ENCODE data around the gene MAST4.

MAST4 gene

DNA sequence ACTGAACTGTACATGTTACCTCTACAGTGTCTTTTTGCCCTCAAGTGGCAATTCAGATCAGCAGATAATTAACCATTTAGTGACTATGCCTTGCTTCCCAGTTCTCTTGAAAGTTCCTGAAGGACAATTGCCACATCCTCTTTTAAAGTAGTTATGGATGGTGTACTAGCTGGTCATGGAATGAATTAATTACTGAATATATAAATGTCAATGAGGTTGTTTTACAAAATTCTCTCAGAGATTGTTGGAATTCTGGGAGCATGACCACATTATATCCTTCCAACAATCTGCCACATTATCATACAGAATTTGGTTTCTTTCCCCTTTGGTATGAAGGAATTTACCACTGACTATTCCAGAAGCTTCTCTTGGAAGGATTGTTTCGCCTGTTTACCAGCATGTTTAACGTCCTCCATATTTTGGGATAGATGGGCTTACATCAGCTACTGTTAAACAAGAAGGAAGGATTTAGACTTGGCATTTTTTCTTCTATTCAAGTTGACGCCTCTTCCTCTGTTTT, 424.0 kb downstream of the MAST4 start:
- no peak for DNase-seq (ENCODE audit: low spot score)

DNA sequence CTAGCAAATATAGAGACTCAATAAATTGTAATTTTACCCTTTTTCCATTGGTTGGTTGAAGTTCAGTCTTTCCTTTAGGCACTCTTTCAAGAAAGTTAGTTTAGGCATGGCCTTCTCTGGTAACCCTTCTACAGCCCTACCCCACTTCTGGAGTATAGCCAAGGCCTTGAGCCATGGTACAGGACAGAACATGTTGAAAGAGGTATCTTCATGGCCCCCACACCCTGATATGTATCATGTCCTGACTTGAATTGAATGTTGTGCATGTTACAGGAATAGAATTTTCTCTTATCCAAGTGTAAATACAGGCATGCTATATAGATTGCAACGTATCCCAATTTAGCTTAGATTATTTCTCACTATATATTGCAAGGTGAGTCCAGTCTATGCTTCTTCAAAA, 424.8 kb downstream of the MAST4 start:
- DNase-seq (ENCODE audit: low spot score): no peak

DNA sequence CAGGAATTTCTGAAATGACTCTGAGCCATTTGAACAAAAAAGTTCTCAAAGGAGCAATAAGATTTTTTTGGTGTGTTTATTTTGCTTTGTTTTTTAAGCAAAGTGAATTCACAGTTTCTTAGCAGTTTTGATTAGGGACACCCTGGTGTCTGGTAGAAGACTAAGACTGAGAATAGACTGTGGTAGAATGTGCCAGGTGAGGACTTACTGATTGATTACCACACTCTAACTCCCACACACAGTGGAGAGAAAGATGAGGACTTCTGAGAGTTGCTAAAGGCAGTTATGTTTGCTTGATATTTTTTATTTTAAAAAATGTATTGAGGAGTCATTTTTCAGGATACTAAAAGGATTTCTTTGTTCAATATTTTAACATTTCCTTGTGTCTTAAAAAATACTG, 425.3 kb downstream of the MAST4 start:
- no peak for DNase-seq (ENCODE audit: low spot score)

DNA sequence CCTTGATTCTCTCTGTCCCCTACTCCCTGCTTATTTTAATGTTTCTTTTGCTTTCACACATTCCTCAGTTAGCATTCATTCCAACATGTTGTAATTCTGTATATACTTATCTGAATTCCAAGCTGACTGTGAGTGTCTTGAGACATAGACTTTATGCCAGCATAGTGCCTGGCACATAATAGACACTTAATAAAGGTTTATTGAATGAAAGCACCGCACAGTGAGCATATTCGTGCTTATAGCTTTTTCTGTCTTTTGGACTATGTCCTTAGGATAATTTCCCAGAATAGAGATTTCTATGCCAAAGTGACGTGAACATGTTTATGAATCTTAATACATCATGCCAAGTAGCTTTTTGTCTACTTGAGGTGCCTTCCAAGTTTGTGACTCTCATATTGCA, 425.8 kb downstream of the MAST4 start:
- DNase-seq (ENCODE audit: low spot score): no peak

DNA sequence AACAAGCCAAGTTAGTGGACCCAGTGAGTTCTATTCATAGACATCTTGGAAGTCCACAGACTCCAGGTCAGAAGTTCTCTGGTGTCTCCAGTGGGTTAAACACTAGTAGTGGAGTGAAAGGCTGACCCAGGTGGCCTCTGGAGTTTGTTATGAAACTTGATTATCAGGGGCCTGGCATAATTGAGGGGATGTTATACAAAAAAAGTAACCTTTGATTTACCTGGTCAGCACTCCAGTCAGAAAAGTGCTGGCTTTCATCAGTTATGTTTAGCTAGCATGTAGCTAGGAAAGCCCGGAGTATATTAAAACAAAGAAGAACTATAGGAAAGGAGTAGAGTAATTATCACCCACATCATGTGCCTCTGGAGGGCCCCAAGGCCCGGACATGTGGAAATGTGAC, 429.3 kb downstream of the MAST4 start:
- DNase-seq (ENCODE audit: low spot score): no peak

DNA sequence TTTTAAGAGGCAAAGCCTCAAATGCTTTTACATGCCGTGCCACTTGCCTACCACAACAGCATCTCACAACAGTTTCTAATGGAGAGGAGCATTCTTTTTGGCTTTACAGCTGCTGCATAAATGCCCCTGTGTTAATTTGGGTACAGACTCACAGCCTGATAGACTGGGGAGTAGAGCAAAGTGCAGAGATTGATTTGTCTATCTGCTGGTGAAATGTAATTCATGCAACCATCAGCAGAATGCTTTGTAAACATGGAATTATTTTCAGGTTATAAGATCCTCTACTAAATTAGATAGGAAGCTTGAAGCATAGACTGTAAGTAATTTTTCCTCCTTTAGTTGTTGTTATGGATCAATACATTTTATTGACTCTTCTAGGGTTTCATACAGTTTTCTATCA, 430.1 kb downstream of the MAST4 start:
- DNase-seq (ENCODE audit: low spot score): no peak

DNA sequence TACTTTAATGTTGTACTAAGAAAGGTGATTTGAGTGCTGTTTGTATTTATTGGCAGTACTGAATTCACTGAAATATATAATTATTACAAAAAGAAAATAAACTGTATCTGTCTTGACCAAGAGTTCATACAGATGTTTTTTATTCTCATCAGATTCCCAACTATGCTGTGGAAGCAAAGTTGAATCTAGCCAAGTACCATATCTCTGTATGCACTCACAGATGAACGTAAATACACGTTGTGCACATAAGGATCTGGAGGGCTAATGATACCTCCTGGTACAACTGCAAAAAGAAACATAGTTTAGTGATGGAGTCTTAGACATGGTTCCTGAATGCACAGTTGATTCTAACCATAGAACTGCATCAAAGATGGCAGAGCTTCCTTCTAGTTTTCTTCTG, 431.0 kb downstream of the MAST4 start:
- no peak for DNase-seq (ENCODE audit: low spot score)

DNA sequence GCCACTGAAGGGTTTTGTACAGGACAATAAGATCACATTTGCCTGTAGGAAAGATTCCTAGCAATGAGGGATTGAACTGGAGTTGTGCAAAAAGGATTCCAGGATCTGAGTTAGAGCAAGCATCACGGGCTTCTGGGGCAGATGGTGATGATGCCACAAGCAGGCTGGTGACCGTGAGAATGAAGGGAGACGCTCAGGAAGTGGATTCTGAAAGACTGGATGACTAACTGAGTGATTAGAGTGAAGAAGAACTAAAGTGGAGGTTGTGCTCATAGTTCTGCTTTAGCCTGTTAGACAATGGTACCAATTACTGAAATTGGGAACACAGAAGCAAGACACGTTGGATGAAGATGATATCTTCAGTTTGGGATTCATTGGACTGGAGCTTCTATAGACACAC, 432.2 kb downstream of the MAST4 start:
- DNase-seq (ENCODE audit: low spot score): no peak

DNA sequence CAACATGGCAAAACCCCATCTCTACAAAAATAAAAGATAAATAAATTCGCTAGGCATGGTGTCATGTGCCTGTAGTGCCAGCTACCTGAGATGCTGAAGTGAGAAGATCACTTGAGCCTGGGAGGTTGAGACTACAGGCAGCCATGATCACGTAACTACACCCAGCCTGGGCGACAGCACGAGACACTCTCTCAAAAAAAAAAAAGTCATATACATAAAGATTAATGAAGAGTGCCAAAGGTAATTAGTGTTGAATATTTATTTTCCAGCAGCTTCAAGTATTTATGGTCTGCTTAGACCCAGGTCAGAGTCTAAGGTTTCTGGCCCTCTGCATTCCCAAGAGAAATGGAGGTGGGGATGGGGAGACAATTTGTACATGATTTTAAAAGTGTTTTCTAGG, 432.7 kb downstream of the MAST4 start:
- DNase-seq (ENCODE audit: low spot score): no peak

DNA sequence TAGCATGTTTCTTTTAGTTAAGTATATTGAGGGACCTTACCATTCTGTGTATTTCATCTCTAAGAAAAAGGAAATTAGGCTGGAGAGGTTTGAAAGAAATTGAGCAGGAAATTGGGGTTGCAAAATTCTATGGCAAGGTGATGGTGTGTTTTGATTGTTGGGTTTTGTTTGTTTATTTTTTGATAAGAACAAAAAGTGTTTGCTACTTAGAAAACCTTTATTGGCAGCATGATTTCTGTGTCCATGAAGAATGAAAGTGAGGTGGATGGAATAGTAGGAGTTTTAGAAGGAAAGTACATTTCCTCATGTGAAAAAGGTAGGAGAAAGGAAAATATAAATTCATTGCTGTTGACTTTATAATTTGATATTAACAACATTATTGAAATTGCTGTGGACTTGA, 433.3 kb downstream of the MAST4 start:
- DNase-seq (ENCODE audit: low spot score): no peak

DNA sequence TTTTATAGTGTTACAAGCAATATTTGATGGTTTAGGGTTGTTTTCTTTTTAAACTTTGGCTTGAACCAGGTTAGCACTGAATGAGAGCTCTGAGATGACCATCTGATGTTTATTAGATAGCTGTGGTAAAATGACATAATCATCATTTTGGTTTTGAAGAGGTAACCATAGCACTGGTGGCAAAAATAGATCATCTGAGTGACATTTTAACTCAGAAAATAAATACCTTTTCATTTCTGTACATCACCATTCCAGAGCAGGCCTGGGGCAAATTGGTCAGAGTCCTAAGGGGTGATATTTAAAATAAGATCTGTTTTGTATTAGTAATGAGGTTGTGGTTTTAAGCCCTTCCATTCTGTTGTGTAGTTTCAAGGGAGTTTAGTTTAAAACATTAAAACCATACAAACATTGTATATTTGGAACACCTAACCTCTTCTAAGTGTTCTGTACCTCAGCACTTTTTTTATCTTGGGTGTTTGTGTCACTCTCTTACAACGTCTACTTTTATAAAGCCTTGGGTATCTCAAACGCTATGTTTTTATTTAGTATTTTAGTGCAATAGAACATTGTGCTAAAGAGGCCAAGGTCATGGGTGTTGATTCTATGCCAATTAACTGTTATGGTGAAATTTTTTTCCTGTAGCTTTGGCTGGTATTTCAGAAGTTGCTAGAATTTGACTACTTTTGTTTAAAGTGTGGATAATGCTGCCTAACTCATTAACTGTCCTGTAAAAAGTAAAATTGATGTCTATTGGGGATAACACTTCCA, 434.3 kb downstream of the MAST4 start:
- peak; percentile 31 for DNase-seq (ENCODE audit: low spot score)

DNA sequence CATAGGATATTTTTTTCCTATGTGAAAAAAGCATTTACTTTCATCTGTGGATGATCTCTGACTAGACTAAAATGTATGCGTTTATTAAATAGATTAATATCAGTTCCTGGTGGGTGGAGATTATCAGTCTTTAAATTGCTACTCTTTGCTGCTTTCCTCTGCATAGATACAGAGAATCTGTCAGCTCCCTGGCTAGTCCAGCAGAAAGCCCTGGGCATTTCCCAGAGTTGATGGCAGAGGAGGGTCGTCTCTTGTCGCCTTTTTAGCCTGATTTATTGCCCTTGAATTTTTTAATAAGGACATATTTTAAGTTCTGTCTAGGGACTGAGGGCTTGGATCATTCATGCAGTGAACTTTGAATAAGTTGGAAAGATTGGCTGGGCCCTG, 434.9 kb downstream of the MAST4 start:
- DNase-seq (ENCODE audit: low spot score): no peak

DNA sequence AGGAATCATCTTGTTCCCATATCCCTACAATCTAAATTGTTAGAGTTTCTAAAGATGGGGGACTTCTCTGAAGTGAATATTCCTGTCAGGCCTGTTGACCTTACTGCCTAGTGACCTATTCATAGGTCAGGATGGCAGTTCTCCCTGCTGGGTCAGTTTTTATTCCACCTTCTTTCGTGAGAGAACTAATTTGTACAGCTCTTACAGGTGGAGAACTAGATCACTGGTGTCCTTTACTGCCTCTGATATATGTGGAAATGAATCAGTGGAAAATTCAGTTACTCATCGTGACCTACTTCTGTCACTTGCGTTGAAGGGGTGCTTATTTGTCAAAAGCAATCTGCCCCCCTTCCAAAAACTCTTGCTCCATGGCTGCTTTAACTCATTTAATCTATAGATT, 435.5 kb downstream of the MAST4 start:
- no peak for DNase-seq (ENCODE audit: low spot score)

DNA sequence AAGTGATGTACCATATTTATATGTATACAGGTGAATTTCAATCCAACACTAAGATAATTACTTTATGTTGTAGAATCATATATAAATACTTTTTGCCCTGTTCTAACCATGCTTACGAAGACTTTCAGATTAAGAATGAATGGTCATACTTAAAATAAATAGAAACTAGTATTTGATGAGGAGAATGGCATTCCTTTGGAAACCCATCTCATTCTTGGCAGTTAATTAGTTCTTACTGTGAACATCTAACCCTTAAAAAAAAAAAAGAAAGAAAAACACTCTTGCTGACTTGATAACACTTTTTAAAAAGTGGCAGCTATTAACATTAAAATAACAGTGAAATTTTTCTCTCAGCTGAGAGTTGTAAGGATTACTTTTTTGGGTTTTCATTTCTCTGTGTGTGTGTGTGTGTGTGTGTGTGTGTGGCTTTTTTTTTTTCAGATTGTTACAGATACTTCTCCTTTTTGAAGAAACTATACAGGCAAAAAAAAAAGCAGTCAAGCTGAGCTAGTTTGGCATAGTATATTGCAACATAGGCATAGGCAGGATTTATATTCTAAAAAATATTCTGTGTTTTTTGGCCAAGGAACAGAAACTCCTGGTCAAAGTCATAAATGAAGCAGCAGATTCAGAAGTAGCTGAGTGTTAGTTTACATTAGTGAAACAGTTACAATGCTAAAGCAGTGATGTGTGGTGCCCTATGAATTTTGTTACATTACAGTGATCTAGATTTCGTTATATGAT, 436.9 kb downstream of the MAST4 start:
- DNase-seq (ENCODE audit: low spot score): no peak

DNA sequence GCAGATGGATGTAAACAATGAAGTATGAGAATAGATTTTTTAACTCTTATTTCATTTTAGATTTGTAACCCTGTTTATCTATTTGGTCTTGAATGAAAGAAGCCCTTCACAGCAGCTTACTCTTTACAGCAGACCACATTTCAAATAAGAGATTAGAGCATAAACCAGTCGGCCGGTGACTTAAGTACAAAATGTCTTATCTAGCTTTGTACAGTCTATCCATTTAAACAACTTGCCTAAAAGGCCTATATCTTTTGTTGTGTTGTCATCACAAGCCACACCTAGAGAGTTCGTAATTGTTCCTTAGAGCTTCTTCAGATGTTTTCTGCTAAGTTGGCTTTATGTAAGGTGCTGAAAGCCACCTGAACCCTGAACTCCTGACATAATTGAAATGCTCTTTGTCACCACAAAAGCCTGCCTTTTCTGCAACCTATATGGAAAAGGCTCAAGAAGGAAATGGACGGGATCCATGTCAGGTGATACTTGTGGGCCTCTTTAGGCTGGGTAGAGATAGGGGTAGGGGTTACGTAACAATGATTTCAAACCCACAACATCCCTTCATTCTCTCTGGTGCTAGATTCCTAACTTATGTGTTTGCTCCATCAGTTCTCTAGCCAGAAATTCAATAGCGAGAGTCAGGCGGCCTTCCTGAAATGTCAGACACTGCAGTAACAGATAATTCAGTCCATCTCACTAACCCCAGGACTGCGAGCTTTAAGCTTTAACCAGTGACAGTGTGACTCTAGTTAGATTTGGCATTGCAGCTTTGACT, 437.9 kb downstream of the MAST4 start:
- no peak for DNase-seq (ENCODE audit: low spot score)

DNA sequence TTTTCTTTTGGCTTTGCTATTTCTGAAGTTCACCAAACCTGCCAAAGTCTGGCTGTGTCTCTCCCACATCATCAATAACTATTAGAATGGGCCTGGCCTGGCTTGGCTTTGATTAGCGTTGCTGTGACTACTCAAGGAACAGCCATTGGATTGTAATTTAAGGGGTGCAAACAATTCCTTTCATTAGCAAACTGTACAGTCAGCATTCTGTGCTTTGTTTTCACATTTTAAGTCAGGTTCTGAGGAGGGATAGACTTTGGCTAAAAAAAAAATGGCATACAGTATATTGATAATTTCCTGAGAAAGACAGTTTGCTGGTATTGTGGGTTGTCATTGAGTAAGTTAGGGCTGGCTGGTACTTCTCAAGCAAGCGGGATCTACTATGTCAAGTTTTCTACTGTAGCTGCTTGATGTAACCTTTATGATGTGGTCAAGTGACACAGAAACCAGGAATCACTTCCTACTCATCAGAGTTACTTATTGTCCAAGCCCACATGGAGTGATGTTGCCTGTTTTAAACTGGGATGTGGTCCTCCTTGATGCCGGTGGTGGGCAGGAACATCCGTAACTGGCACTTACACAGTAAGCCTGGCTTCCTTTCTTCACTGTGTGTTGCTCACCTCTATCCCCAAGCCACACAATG, 439.0 kb downstream of the MAST4 start:
- DNase-seq (ENCODE audit: low spot score): no peak

DNA sequence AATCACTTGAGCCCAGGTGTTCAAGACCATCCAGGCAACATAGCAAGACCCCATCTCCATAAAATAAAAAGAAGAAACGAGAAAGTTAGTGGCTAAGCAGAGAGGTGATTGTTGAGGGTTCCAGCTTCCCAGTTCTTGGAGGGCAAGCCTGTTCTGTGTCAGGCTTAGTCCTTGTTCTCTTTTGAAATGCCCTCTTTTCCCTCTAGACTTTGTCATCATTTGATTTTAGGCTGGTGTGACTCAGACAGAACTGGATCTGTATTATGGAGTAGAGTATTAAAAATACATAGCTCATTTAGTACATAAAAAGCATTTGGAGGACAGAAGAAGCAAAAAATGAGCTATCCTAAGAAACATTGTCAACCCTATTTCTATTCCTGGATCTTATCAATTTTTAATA, 441.0 kb downstream of the MAST4 start:
- DNase-seq (ENCODE audit: low spot score): no peak

DNA sequence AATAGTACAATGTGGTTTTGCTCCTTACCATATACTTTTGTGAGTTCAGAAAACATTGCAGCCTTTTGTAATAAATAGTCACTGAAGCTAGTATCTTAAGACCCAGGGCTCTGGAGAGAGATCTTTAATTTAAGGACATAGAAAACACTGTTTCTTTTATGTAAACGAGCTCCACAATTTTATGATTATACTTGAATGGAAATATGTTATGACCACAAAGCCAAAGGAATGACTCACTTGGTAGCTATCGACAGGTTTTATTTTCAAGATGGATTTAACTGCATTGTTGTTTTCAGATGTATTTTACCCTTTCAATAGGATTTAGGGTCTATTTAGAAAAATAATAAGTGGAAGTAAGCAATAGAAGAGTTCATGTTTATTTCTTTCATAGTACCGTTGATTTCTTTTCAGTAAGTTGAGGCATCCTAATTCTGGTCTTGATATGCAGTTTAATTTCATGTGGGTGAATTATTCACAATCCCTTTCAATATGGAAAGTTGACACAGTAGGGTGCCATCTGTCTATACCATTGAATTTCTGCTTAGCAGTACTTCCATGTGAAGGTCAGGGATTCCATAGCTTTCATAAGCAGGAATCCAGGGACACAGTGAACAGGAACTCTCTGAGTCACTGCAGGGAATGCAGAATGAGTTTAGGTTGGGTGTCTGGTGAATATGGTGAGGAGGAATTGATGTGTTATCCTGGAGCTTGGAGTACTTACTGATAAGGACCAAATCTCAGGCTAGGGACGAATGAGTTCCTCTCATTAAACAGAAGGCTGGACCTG, 442.8 kb downstream of the MAST4 start:
- DNase-seq (ENCODE audit: low spot score): peak; percentile 41

DNA sequence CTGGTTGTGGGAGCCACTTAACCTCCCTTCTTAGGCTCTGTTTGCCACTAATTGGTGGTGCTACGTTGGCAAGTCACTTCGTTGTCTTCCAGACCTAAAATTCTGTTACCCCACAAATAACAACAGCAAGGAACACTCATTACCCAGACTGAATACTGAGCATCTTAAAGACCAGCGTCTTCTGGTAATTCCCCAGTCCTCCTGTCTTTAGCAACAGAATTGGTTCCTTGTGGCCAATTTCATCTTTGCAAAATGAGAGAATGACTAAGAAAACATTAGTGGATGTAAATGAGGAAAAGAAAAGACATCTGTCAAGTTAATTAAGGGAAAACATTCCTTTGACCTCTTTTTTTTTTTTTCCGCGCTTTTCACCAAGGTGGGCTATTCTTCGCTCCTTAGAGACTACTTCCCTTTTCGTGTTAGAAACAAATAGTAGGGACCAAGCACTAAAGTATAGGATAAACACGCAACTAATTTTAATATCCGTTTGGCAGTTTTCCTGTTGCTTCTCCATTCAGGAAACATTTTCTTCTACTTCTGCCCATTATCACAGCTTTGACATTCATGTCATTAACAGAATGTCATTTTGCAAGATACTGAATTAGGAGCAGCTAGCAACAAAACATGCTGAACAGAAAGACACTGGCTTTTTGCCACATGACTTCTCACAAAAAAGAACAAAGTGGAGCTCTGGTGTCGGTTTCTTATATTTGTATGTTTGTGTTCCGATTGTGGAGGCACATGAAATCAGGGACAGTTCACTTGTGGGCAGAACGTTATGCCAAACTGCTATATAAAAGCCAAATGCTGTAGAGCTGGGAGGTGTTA, 446.2 kb downstream of the MAST4 start:
- no peak for DNase-seq (ENCODE audit: low spot score)

DNA sequence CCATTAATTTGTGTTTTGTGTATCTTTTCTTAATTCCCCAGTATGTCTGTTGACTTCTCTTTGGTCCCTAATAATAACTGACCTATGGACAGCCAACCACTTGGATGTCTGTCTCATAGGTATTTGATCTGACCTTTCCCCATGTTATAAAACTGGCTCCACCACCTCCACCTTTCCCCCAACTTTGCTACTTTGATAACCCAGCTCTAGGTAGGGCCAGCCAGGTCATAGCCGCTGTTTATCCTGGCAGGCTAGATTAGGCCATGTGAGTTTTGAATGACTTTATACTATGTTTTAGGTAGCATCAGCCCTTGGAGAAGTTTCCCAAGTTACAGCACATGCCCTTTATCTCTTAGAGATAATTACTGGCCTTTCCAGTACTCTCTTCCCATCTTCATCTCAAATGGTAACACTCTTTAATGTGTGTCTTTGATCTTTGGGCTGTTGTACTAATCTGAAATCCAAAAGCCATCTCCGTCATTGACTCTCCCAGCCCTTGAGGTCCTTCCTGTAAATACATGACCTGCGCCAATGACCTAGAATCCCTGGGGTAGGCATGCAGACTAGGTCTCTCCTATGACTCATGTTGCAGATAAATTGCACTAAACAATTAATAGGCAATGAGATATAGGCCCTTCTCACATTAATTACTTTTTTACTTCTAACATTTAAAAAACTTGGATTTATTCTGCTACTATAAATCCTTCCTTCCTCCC, 447.8 kb downstream of the MAST4 start:
- no peak for DNase-seq (ENCODE audit: low spot score)

Data from AG20443 (cell line).